ENCODE measurements around the gene ZNF699.

DNA sequence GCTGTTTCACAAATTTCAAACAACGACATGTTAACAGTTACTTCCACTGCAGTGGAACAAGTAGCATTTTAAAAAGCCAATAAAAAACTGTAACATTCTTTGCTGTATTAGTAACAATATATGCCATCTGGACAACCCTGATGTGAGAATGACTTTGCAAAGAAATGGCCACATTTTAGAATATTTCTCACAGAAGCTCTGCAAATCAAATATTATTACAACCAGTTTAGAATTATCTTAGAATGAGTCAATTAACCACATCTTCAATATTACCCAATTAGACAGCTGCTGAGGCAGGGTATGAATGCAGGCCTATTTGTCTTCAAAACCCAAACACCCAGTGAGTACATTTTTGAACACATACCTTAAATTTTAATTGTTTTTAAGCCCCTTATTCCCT lies 3.2 kb downstream of the ZNF699 start:
- TF ChIP-seq POLR2A (IDR thresholded peaks at IDR 0.05), result no peak
- no peak for TF ChIP-seq CTCF (IDR thresholded peaks at IDR 0.05)
- no peak for TF ChIP-seq EP300 (IDR thresholded peaks at IDR 0.05)
